ENCODE data around the gene KY. TPM values are rescaled to one million over a fixed set of nuclear protein-coding genes. Genes with fewer than 3 reads are reported as not detected.

Gene KY
- total RNA-seq, 3 donors from 2014 or later: 0.33 to 1.2 TPM; not detected in 1

DNA sequence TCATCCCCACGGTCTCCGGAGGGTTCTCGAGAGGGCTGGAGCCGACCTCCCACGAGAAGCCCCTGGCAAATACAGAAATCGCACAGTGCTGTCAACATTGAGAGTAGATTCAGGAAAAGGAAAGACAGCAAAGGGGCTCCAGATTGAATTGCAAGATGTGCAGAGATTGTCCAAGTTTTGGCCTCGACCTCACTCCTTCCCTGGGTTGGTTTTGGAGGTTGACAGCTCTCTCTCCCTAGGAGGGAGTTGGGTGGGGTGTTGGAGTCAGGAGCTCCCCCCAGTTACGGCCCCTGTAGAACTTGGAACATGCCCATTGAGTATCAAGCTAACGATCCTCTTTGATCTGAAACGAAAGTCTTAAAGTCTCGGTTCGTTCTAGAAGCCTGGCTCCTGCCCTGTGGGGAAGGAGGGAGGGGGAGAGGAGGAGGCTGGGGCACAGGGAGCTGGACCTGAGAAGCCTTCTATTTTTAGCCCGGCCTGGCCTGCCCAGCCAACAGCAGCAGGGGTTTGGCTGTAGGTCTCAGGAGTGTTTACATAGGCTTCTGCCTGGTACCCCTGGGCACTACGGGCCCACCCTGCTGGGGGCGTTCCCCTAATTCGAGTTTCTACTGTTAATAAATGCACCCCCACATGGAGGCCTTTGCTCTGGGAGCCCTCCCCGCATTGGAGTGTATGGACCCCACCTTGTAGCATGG, 672 bp upstream of the KY start:
- TF ChIP-seq, protein P1, sequence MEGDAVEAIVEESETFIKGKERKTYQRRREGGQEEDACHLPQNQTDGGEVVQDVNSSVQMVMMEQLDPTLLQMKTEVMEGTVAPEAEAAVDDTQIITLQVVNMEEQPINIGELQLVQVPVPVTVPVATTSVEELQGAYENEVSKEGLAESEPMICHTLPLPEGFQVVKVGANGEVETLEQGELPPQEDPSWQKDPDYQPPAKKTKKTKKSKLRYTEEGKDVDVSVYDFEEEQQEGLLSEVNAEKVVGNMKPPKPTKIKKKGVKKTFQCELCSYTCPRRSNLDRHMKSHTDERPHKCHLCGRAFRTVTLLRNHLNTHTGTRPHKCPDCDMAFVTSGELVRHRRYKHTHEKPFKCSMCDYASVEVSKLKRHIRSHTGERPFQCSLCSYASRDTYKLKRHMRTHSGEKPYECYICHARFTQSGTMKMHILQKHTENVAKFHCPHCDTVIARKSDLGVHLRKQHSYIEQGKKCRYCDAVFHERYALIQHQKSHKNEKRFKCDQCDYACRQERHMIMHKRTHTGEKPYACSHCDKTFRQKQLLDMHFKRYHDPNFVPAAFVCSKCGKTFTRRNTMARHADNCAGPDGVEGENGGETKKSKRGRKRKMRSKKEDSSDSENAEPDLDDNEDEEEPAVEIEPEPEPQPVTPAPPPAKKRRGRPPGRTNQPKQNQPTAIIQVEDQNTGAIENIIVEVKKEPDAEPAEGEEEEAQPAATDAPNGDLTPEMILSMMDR (IDR thresholded peaks at IDR 0.05): no peak
- TF ChIP-seq POLR2A (IDR thresholded peaks at IDR 0.05) (no peak), POLR2AphosphoS5 (IDR thresholded peaks at IDR 0.05) (no peak)
- H3K4me3 ChIP-seq: peak overlapping the region; percentile 40 to 72 (median 54)
- DNase-seq (ENCODE audit: low spot score in 2 of 2): peak in 1 of 2 donors; percentile 38
- no peaks in the 10 kb centered on the region for H3K27me3 ChIP-seq
- intact Hi-C loops (cut with DNase I; ENCODE audit: low total_unique reads): no loop called here
- peaks cover 0 to 6% of the 10 kb centered on the region in 2 donors for H3K4me1 ChIP-seq
- H3K36me3 ChIP-seq: no peaks in the 10 kb centered on the region
- H3K9me3 ChIP-seq: no peaks in the 10 kb centered on the region
- H3K27ac ChIP-seq: peak overlapping the region; percentile 64 to 66

DNA sequence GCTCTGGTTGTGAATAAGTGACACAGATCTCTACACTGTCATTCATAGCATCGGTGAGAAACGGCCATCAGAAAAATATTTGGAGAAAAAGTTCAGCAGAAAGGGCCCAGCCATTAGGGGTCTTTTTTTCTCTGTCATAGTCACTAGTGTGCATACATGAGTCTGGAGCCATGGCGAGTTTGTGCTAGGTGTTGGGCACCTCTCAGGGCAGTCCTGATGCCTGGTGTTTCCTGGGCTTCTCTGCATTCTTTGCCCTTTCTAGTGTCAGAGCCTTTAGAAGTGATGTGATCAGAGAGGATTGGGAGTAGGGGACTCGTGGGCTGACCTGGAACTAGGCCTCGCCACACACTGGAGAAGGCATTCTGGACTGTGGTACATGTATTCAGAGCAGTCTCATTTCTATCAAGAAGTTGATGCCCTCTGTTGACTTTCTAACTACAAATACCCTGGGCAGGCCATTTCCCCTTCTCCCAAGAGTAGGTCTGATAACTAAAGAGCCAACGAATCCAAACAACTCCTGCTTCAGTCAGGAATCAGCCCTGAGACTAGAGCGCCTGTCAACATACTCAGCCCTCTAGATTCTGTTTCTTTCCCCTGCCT, 1.6 kb downstream of the KY start:
- no peak for TF ChIP-seq POLR2A (IDR thresholded peaks at IDR 0.05)
- H3K27ac ChIP-seq: no peak overlapping the region
- no peaks in the 10 kb centered on the region for H3K27me3 ChIP-seq
- peaks cover 0 to 6% of the 10 kb centered on the region in 2 donors for H3K4me1 ChIP-seq
- intact Hi-C loops (cut with DNase I; ENCODE audit: low total_unique reads): no loop called here
- no peaks in the 10 kb centered on the region for H3K36me3 ChIP-seq
- no peaks in the 10 kb centered on the region for H3K9me3 ChIP-seq
- no peak for DNase-seq (ENCODE audit: low spot score in 2 of 2)
- H3K4me3 ChIP-seq: no peak overlapping the region

DNA sequence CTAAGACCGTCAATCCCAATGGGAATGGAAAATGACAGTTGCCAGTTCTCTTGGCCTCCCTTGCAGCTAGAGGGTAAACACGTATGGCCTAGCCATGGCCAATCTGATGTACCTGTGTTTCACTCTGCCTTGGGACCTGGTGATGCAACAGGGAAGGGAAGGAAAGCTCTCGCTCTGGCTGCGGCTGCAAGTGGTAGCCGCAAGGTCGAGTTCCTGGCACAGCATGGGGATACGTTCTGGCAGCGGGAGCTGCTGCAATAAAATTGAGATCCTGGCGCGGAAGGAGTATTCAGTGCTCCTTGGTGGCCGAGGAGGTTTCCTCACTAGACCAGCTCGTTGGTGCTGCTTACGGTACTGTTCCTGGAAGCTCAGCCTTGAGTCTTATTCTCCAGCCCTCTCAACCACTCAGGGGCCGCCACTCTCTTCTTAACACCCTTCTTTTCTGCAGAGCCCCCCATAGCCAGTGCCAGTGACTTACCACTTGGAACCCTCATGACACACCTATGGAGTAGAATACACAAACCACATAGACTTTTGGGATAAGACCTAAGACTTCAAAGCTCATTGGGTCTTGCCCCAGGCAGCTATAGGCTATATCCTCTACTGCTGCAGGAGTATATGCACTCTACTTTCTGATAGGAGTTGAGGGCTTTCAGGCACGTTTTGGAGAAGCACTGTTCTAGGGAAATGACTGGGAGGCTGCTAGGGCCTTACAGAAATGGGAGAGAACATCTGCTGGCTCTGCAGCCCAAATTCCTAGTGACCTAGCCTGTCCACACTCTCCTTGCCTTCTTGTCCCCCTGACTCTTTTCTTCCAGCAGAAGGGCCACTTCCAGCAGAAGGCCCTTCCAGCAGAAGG, 2.7 kb downstream of the KY start:
- H3K27ac ChIP-seq: no peak overlapping the region
- no peaks in the 10 kb centered on the region for H3K27me3 ChIP-seq
- H3K4me1 ChIP-seq: peaks cover 0 to 6% of the 10 kb centered on the region in 2 donors
- H3K36me3 ChIP-seq: no peaks in the 10 kb centered on the region
- intact Hi-C loops (cut with DNase I; ENCODE audit: low total_unique reads): no loop called here
- TF ChIP-seq POLR2A (IDR thresholded peaks at IDR 0.05): no peak
- no peak for TF ChIP-seq POLR2AphosphoS5 (IDR thresholded peaks at IDR 0.05)
- no peak for DNase-seq (ENCODE audit: low spot score in 2 of 2)
- H3K9me3 ChIP-seq: no peaks in the 10 kb centered on the region
- H3K4me3 ChIP-seq: no peak overlapping the region

DNA sequence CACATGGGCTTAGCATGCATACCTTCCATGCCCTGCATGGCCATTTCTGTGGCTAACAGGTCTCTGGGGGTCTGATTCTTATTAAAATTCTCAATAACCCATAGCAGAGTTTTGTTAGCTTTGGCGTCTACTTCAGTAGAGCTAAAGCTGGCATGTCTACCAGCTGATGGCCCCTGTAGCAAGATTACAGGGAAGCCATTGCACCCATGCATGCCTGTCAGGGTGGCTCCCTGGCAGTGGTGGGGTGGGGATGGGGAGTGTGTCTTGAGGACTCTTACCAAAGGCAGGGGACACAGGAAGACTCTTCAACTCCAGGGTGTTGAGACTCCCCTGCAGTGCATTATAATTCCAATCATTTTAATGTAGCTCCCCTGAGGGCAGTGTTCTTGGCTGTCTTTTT, 4.7 kb downstream of the KY start:
- no peak for DNase-seq (ENCODE audit: low spot score in 2 of 2)

DNA sequence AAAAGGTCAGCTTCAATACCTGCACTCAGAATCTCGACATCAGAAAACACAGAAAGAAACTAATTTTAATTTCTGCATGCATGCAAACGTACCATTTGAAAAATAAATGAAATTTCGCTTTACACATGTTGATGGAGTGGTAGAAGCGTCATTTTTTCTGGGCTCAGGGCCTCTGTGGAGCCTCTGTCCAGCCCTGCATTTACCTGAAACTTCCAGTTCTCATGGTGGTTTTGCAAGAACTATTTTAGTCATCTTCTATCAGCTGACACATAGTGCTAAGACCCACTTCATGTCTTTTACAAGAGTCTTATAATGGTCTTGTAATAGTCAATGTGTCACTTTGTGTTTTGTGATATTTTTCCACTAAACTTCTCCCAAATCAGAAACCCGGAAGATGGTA, 5.3 kb downstream of the KY start:
- Histone ChIP-seq H3K27me3 (no peaks in the 10 kb centered on the region), H3K4me1 (no peaks in the 10 kb centered on the region), H3K4me3 (no peak overlapping the region), H3K27ac (no peak overlapping the region), H3K9me3 (no peaks in the 10 kb centered on the region), H3K36me3 (no peaks in the 10 kb centered on the region)
- TF ChIP-seq POLR2A (IDR thresholded peaks at IDR 0.05): no peak
- TF ChIP-seq, protein P1 (IDR thresholded peaks at IDR 0.05): no peak
- intact Hi-C loops (cut with DNase I; ENCODE audit: low total_unique reads): no loop called here
- no peak for DNase-seq (ENCODE audit: low spot score in 2 of 2)

More for the DNA sequence above, 4.7 kb downstream of the KY start:
- TF ChIP-seq POLR2A (IDR thresholded peaks at IDR 0.05): no peak
- TF ChIP-seq POLR2AphosphoS5 (IDR thresholded peaks at IDR 0.05): no peak
- TF ChIP-seq, protein P1 (IDR thresholded peaks at IDR 0.05): no peak
- Histone ChIP-seq H3K4me3 (no peak overlapping the region), H3K9me3 (no peaks in the 10 kb centered on the region), H3K4me1 (peaks cover 0 to under 1% of the 10 kb centered on the region in 2 donors), H3K27me3 (no peaks in the 10 kb centered on the region), H3K36me3 (no peaks in the 10 kb centered on the region), H3K27ac (no peak overlapping the region)
- intact Hi-C loops (cut with DNase I; ENCODE audit: low total_unique reads): no loop called here

All from breast epithelium (tissue), 4 donors.